ENCODE measurements around the gene VCAN.
"Not testable (repeated sequence)": the region's sequence is repeated elsewhere in the genome, so short reads cannot be mapped to it uniquely, and the experiment has no call there.

Gene VCAN

DNA sequence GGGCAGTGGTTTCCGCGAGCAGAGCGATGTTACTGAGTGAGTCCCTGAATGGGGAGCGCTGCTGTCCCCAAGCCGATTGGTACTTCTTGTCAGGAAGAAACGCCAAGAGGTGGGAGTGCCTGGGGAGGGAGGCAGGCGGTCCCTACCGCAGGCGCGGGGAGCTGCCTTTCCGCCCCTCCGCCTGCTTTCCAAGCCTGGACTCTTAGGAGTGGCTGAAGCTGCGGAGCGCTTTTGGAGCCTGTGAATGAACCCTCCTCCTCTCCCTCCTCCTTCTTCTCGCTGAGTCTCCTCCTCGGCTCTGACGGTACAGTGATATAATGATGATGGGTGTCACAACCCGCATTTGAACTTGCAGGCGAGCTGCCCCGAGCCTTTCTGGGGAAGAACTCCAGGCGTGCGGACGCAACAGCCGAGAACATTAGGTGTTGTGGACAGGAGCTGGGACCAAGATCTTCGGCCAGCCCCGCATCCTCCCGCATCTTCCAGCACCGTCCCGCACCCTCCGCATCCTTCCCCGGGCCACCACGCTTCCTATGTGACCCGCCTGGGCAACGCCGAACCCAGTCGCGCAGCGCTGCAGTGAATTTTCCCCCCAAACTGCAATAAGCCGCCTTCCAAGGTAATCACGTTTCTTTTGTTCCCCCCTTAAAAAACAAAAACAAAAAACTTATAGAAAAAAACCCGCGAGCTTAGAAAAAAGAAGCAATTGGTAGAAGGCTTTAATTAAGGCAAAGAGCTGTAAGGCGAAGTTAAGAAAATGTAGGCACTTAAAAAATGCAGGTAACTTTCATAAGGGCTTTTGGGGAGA is at the start of gene VCAN:
VCAN (plus strand) TSS at position 340 of the 808 bp plus-strand sequence. CDS start 11,775 bp downstream, outside the sequence.
- DNase-seq (ENCODE audit: low spot score): no peak

GRCh38 chr5:83422284-83422683 is 49.3 kb upstream of the VCAN start:
- no peak for DNase-seq (ENCODE audit: low spot score)

DNA sequence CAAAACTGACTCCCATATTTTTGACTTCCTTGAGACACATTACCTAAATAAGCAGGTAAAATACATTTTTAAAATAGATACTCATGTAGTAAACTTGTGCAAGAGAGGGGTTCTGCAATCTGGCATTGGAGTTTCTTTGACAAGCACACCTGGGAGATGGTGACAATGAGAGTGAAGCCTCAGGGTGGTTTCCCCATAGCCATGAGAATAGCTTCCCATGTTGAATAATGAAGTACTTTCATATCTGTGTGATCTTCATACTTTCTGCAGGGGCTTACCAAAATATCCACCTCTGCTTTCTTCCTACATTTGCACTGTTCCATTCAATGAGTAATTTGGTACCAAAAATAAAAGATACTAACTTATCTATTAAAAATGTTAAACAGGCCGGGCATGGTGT is 44.7 kb upstream of the VCAN start:
- DNase-seq (ENCODE audit: low spot score): no peak

DNA sequence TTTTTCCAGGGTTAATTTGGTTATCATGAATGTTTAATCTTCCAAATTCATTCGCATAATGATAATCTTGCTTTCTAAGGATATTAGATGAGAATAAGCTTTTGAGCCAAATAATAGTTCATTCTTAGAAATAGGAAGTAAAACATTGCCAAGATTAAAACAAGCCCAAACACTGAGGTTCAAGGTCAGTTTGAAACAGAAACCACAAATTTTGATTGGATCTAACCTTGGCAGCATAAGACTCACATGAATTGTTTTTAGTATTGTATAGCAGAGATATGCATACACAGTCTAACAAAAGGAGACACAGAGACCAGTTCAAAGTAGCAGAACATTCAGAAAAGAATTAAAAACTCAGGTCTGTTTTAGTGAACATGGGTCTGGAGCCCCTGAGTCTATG is 43.4 kb upstream of the VCAN start:
- DNase-seq (ENCODE audit: low spot score): no peak

DNA sequence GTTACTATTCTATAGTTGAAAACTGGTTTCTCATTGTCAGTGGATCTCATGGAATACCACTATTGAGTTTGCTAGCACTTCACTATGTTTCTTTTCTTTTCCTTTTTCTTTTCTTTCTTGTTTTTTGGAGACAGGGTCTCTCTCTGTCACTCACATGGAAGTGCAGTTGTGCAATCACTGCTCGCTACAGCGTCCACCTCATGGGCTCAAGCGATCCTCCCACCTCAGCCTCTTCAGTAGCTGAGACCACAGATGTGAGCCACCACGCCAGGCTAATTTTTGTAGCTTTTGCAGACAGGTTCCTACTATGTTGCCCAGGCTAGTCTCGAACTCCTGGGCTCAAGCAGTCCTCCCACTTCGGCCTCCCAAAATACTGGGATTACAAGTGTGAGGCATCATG is 42.7 kb upstream of the VCAN start:
- no peak for DNase-seq (ENCODE audit: low spot score)

- peak; percentile 35 for DNase-seq (ENCODE audit: low spot score)
These were observed 41.2 kb upstream of the VCAN start for GRCh38 chr5:83430130-83431010.

DNA sequence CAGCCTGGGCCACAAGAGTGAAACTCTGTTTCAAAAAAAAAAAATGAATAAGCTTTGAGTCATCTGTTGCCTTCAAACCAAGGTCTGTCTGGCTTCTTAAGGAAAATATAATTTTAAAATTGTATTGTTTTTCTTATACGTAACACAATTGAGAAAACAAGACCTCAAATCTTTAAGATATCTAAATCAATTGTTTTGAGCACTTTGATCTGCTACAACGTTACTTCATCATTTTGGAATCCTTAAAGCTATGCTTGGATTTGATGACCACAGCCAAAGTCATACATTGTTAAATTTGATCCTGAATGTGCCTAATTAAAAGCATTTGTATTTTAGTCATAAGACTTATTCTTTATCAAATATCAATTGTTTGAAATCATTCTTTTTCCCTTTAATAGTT is 37.7 kb upstream of the VCAN start:
- no peak for DNase-seq (ENCODE audit: low spot score)

GRCh38 chr5:83434946-83435345 is 36.6 kb upstream of the VCAN start:
- no peak for DNase-seq (ENCODE audit: low spot score)

GRCh38 chr5:83436276-83436675 is 35.3 kb upstream of the VCAN start:
- DNase-seq (ENCODE audit: low spot score): no peak

GRCh38 chr5:83437697-83438096 is 33.8 kb upstream of the VCAN start:
- DNase-seq (ENCODE audit: low spot score): not testable (repeated sequence)

GRCh38 chr5:83440826-83441225 is 30.7 kb upstream of the VCAN start:
- DNase-seq (ENCODE audit: low spot score): no peak

DNA sequence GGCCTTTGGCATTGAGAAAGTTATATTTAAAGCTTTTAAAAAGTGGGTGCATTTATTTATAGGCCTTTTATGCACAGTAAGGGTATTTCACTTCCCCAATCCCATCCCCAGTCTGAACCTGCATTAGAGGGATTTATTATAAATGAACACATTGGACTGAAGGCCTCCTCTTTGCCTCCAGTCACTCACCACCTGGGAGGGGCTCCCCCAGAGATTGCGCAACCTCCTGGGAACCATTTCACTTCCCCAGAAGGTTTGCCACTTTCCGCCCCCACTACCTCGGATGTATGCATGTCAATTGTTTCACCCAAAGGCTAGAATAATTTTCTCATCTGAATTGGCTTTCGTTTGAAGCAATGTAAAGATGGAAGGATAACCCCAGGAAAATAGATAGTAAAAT is 29.8 kb upstream of the VCAN start:
- no peak for DNase-seq (ENCODE audit: low spot score)

- DNase-seq (ENCODE audit: low spot score): no peak
These were observed 28.0 kb upstream of the VCAN start for GRCh38 chr5:83443534-83443933.

DNA sequence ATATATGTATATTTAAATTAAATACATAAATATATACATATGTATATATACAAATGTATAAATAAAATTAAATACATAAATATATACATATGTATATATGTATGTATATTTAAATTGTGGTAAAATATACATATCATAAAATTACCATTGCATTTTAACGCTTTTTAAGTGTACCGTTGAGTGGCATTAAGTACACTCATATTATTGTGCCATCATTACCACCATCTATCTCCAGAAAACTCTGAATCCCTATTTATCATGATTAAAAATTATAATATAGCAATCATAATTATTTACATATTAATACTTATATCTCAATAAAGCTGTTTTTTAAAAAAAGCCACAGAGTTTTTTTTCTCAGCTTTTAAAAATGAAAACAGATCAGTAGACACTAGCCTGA is 27.1 kb upstream of the VCAN start:
- DNase-seq (ENCODE audit: low spot score): no peak

- no peak for DNase-seq (ENCODE audit: low spot score)
These were observed 25.1 kb upstream of the VCAN start for GRCh38 chr5:83446253-83446947.

DNA sequence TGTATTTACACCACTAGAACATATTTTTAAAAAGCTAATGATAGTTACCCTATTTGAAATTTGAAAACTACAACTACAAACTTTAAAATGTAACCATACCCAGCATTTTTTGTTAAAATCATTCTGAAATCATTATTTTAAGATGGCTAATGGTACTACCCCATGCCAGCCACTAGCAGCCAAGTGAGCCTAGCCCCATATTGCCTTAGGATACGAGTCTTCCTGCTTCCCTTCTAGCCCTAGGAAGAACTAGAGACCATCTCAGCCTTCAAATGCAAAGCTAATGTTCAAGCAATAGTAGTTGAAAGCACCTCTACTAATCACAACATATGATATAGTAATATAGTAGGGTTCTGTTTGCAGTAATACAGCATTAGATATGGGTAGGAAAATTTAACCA is 24.0 kb upstream of the VCAN start:
- no peak for DNase-seq (ENCODE audit: low spot score)

- peak; percentile 78 for DNase-seq (ENCODE audit: low spot score)
These were observed 21.2 kb upstream of the VCAN start for GRCh38 chr5:83450183-83450966.

DNA sequence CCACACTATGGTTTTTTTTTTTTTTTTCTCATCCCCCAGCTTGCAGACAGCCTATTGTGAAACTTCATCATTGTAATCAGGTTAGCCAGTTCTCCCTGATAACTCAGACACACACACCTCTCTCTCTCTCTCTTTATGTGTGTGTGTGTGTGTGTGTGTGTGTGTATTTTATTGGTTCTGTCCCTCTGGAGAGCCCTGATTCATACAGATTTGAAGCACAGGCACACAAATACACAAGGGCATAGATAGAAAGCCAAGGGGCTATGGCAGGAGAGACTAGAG is 20.6 kb upstream of the VCAN start:
- DNase-seq (ENCODE audit: low spot score): peak; percentile 52

DNA sequence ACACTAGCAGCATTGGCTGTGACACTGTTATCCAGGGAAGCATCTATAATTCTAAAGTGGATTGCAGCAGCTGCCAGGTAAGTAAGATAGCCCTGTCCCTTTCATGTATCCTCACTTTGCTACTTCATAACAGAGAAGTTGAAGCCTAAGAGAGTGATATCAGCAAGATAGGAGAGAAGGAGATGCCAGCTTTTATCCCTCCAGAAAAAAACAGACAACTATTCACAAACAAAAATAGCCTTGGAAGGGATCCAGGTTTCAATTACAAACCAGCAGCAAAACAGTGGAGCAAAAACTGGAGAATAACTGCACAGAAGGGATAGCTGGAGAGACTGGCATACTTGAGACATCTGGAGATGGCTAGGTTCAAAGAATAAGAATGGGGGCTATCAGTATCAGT is 19.6 kb upstream of the VCAN start:
- no peak for DNase-seq (ENCODE audit: low spot score)

DNA sequence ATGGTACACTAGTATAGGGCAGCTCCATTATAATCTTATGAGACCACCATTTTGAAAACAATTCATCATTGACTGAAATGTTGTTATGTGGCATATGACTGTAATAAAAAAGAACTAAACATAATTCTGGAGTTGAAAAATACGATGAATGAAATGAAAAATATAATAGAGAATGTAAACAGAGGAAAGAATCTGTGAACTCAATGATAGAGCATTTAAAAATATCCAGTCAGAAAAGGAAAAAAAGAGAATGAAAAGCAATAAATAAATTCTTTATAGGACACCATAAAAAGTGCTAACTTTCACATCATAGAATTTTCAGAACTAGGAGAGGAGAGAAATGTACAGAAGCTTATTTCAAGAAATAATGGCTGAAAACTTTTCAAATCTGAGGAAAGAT is 17.6 kb upstream of the VCAN start:
- DNase-seq (ENCODE audit: low spot score): no peak

- DNase-seq (ENCODE audit: low spot score): no peak
These were observed 7.3 kb upstream of the VCAN start for GRCh38 chr5:83464261-83464660.

All from SW480 (cell line).